ENCODE results near the gene OR5B21. TPM values are rescaled to one million over a fixed set of nuclear protein-coding genes. Genes with fewer than 3 reads are reported as not detected.

Gene OR5B21
- total RNA-seq (2022; extraction: Qiagen RNA extraction) = not detected in 5 replicates

DNA sequence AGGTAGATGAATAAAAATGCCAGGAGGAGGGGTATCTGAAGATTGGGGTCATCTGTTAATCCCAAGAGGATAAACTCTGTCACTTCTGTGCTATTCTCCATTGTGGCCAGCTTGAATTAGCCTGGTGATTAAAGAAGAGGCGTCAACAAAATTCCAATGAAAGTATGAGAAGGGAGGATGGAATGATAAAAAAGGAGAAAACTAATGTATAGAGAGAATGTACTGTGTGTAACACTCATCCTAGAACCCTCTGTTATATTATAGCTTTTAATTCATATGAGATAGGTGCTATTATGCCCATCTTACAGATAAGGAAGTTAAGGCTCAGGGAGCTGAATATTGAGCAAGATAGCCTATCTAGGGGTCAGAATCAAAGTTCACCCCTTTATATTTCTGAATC, at the start of gene OR5B21:
Gene OR5B21 (minus strand): TSS at position 101 of the 400 bp plus-strand sequence. CDS start 0 bp downstream, at position 101.

Other genes starting within 250 kb of the OR5B21 start
- gene OR10W1, start 239.8 kb downstream of the OR5B21 start, total RNA-seq (2022; extraction: Qiagen RNA extraction) = not detected in 5 replicates
- not detected in 5 replicates for gene OR5B17, start 149.0 kb downstream of the OR5B21 start, total RNA-seq (2022; extraction: Qiagen RNA extraction)
- gene OR5B3, start 101.2 kb downstream of the OR5B21 start, total RNA-seq (2022; extraction: Qiagen RNA extraction) = not detected in 5 replicates
- gene OR5B2, start 80.0 kb downstream of the OR5B21 start, total RNA-seq (2022; extraction: Qiagen RNA extraction) = not detected in 5 replicates
- gene OR5B12, start 65.9 kb downstream of the OR5B21 start, total RNA-seq (2022; extraction: Qiagen RNA extraction) = not detected in 5 replicates
- 2.0 to 2.7 TPM (median 2.4 TPM) in 5 replicates for gene LPXN, start 67.8 kb upstream of the OR5B21 start, total RNA-seq (2022; extraction: Qiagen RNA extraction)
- 29.9 to 48.4 TPM (median 37.4 TPM) in 5 replicates for gene ZFP91, start 71.0 kb upstream of the OR5B21 start, total RNA-seq (2022; extraction: Qiagen RNA extraction)
- 0.92 to 1.5 TPM (median 1.3 TPM) in 5 replicates for gene CNTF, start 114.6 kb upstream of the OR5B21 start, total RNA-seq (2022; extraction: Qiagen RNA extraction)
- not detected in 5 replicates for gene GLYAT, start 223.8 kb upstream of the OR5B21 start, total RNA-seq (2022; extraction: Qiagen RNA extraction)

Measured in A549 treated with Hydrocortisone at 1 μM for 4 hours (cell line).